Body of pancreas (tissue), 4 donors: ENCODE data around the gene MRPS31.

ENCODE experiments used
- POLR2A ChIP-seq, 3 donors: fragments of 450-650 bp; IDR thresholded peaks; one replicate each; pipeline ENCODE4 v1.6.1; 2016; ENCODE audit warnings: antibody characterized with exemption in 3 of 3, mild to moderate bottlenecking in 2 of 3
- TF ChIP-seq, protein P1 (sequence below), 7 experiments: fragments of 450-650 bp in 4 of 7; fragments of 200-600 bp in 3 of 7; sonication (generic) in 3 of 7; IDR thresholded peaks; one replicate each; pipeline ENCODE4 v1.5.1; 2016 to 2019; ENCODE audit warnings: antibody characterized with exemption in 7 of 7

DNA sequence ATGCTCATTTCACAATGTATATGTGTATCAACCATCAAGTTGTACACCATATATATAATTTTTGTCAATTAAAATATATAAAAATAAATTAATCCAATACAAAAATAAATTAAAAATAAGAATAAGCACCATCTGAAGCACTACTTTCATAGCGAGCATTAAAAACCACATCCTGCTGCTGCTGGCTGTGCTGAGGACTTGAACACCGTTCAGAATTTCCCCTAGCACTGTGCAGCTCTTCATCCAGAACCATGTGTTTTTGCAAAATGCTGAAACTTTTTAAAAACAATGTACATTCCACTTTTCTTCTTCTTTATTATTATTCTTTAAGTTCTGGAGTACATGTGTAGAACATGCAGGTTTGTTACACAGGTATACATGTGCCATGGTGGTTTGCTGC is 64.6 kb downstream of the MRPS31 start:
- TF ChIP-seq POLR2A (IDR thresholded peaks at IDR 0.05), result no peak
- TF ChIP-seq, protein P1, sequence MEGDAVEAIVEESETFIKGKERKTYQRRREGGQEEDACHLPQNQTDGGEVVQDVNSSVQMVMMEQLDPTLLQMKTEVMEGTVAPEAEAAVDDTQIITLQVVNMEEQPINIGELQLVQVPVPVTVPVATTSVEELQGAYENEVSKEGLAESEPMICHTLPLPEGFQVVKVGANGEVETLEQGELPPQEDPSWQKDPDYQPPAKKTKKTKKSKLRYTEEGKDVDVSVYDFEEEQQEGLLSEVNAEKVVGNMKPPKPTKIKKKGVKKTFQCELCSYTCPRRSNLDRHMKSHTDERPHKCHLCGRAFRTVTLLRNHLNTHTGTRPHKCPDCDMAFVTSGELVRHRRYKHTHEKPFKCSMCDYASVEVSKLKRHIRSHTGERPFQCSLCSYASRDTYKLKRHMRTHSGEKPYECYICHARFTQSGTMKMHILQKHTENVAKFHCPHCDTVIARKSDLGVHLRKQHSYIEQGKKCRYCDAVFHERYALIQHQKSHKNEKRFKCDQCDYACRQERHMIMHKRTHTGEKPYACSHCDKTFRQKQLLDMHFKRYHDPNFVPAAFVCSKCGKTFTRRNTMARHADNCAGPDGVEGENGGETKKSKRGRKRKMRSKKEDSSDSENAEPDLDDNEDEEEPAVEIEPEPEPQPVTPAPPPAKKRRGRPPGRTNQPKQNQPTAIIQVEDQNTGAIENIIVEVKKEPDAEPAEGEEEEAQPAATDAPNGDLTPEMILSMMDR (IDR thresholded peaks at IDR 0.05), result no peak
